ENCODE data around the gene COQ8A. TPM values are rescaled to one million over a fixed set of nuclear protein-coding genes. Genes with fewer than 3 reads are reported as not detected.

Gene COQ8A
- total RNA-seq, 1 donor from 2014 or later: 41.9 TPM

GRCh38 chr1:226950316-226950715 lies 10.2 kb downstream of the COQ8A start:
- peaks cover 6% of the 10 kb centered on the region for H3K27me3 Mint-ChIP-seq (ENCODE audit: unreplicated experiment)
- H3K4me1 Mint-ChIP-seq (ENCODE audit: low read depth, unreplicated experiment): peaks cover 24% of the 10 kb centered on the region
- H3K9me3 Mint-ChIP-seq (ENCODE audit: unreplicated experiment): peaks cover 14% of the 10 kb centered on the region
- DNase-seq: no peak
- no peak overlapping the region for H3K4me3 Mint-ChIP-seq (ENCODE audit: unreplicated experiment)
- no peak for TF ChIP-seq CTCF (IDR thresholded peaks at IDR 0.05; ENCODE audit: partially characterized antibody, unreplicated experiment)
- no peak overlapping the region for H3K27ac Mint-ChIP-seq (ENCODE audit: unreplicated experiment)
- peaks cover 15% of the 10 kb centered on the region for H3K36me3 Mint-ChIP-seq (ENCODE audit: unreplicated experiment)

GRCh38 chr1:226950871-226951270 lies 10.8 kb downstream of the COQ8A start:
- Mint-ChIP-seq H3K27ac (ENCODE audit: unreplicated experiment) (no peak overlapping the region), H3K4me3 (ENCODE audit: unreplicated experiment) (no peak overlapping the region), H3K27me3 (ENCODE audit: unreplicated experiment) (peaks cover 6% of the 10 kb centered on the region), H3K4me1 (ENCODE audit: low read depth, unreplicated experiment) (peaks cover 20% of the 10 kb centered on the region), H3K36me3 (ENCODE audit: unreplicated experiment) (peaks cover 15% of the 10 kb centered on the region), H3K9me3 (ENCODE audit: unreplicated experiment) (peaks cover 14% of the 10 kb centered on the region)
- DNase-seq: no peak
- TF ChIP-seq CTCF (IDR thresholded peaks at IDR 0.05; ENCODE audit: partially characterized antibody, unreplicated experiment): no peak

- no peak for TF ChIP-seq CTCF (IDR thresholded peaks at IDR 0.05; ENCODE audit: partially characterized antibody, unreplicated experiment)
- Mint-ChIP-seq H3K9me3 (ENCODE audit: unreplicated experiment) (peaks cover 14% of the 10 kb centered on the region), H3K4me3 (ENCODE audit: unreplicated experiment) (no peak overlapping the region), H3K27me3 (ENCODE audit: unreplicated experiment) (peaks cover 6% of the 10 kb centered on the region), H3K4me1 (ENCODE audit: low read depth, unreplicated experiment) (peaks cover 13% of the 10 kb centered on the region), H3K36me3 (ENCODE audit: unreplicated experiment) (peaks cover 15% of the 10 kb centered on the region), H3K27ac (ENCODE audit: unreplicated experiment) (no peak overlapping the region)
- no peak for DNase-seq
Measured at GRCh38 chr1:226951286-226952117, 11.4 kb downstream of the COQ8A start.

- Mint-ChIP-seq H3K27me3 (ENCODE audit: unreplicated experiment) (peaks cover 6% of the 10 kb centered on the region), H3K4me3 (ENCODE audit: unreplicated experiment) (no peak overlapping the region), H3K27ac (ENCODE audit: unreplicated experiment) (no peak overlapping the region), H3K36me3 (ENCODE audit: unreplicated experiment) (peaks cover 16% of the 10 kb centered on the region), H3K9me3 (ENCODE audit: unreplicated experiment) (peaks cover 10% of the 10 kb centered on the region), H3K4me1 (ENCODE audit: low read depth, unreplicated experiment) (peaks cover 8% of the 10 kb centered on the region)
- no peak for TF ChIP-seq CTCF (IDR thresholded peaks at IDR 0.05; ENCODE audit: partially characterized antibody, unreplicated experiment)
- DNase-seq: no peak
Measured at GRCh38 chr1:226952118-226952441, 12.0 kb downstream of the COQ8A start.

- no peak for TF ChIP-seq CTCF (IDR thresholded peaks at IDR 0.05; ENCODE audit: partially characterized antibody, unreplicated experiment)
- peaks cover 8% of the 10 kb centered on the region for H3K4me1 Mint-ChIP-seq (ENCODE audit: low read depth, unreplicated experiment)
- DNase-seq: no peak
- H3K9me3 Mint-ChIP-seq (ENCODE audit: unreplicated experiment): peaks cover 12% of the 10 kb centered on the region
- H3K27me3 Mint-ChIP-seq (ENCODE audit: unreplicated experiment): peaks cover 9% of the 10 kb centered on the region
- peaks cover 23% of the 10 kb centered on the region for H3K36me3 Mint-ChIP-seq (ENCODE audit: unreplicated experiment)
- no peak overlapping the region for H3K27ac Mint-ChIP-seq (ENCODE audit: unreplicated experiment)
- no peak overlapping the region for H3K4me3 Mint-ChIP-seq (ENCODE audit: unreplicated experiment)
Measured at GRCh38 chr1:226953175-226953800, 13.2 kb downstream of the COQ8A start.

All from glutamatergic neuron (in vitro differentiated cells).